ENCODE measurements around the gene RNLS.

RNLS gene

DNA sequence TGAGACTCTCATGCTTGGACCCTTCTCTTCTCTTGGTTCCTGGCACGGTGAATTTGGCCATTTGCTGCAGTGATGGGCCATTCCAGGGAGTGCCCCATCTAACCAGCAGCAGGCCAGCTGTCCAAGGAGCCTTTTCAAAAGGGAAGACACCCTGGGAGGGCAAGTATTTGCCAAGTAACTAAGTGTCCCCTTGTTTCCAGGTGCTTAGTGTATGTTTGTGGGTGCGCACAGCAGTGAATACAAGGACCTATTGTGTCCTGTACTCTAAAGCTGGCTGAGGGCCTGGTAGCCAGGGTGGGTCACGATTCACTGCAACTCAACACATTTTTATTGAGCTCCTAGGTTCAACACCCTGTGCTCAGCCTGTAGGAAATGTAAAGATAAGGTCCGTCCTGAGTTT lies 348.8 kb downstream of the RNLS start:
- Histone ChIP-seq H3K36me3 (ENCODE audit: control insufficient read depth in 2 of 2, insufficient read depth in 1 of 2, low read length in 2 of 2) (no peaks in the 10 kb centered on the region), H3K4me3 (ENCODE audit: low read depth, low read length) (no peak overlapping the region), H3K27ac (ENCODE audit: extremely low read depth, low read depth, low read length) (no peak overlapping the region), H3K4me1 (ENCODE audit: control insufficient read depth, insufficient read depth, low read length) (no peaks in the 10 kb centered on the region; the same call in 1 of the 2 replicates), H3K9me3 (ENCODE audit: control insufficient read depth, insufficient read depth, low read depth, low read length) (no peaks in the 10 kb centered on the region)
- TF ChIP-seq SETDB1 (IDR thresholded peaks at IDR 0.05; ENCODE audit: insufficient read length, low read length) (no peak), ZFHX2 (tag by site-specific recombination; conservative IDR thresholded peaks at IDR 0.05) (no peak), RBAK (tag by site-specific recombination; IDR thresholded peaks at IDR 0.05) (no peak), ZNF266 (tag by site-specific recombination; IDR thresholded peaks at IDR 0.05; ENCODE audit: low read depth) (no peak), ZFP41 (tag by site-specific recombination; IDR thresholded peaks at IDR 0.05; ENCODE audit: borderline replicate concordance) (no peak), ZNF473 (tag by site-specific recombination; IDR thresholded peaks at IDR 0.05) (no peak), ZNF707 (tag by site-specific recombination; IDR thresholded peaks at IDR 0.05) (no peak), EGR2 (tag by site-specific recombination; IDR thresholded peaks at IDR 0.05; ENCODE audit: low read depth) (no peak), ZNF76 (tag by site-specific recombination; IDR thresholded peaks at IDR 0.05; ENCODE audit: borderline replicate concordance, low read depth) (no peak), ZNF561 (tag by site-specific recombination; IDR thresholded peaks at IDR 0.05; ENCODE audit: borderline replicate concordance) (no peak), ZNF777 (tag by site-specific recombination; IDR thresholded peaks at IDR 0.05; ENCODE audit: borderline replicate concordance) (no peak), ZBTB21 (tag by site-specific recombination; IDR thresholded peaks at IDR 0.05) (no peak), MZF1 (tag by site-specific recombination; IDR thresholded peaks at IDR 0.05; ENCODE audit: borderline replicate concordance) (no peak), ZXDB (tag by site-specific recombination; IDR thresholded peaks at IDR 0.05) (no peak)
- CTCF ChIA-PET: no interaction called here
- POLR2A ChIA-PET: no interaction called here

GRCh38 chr10:88233870-88234269 lies 349.2 kb downstream of the RNLS start:
- POLR2A ChIA-PET: no interaction called here

More at GRCh38 chr10:88233870-88234269, 349.2 kb downstream of the RNLS start:
- no peaks in the 10 kb centered on the region for H3K9me3 ChIP-seq (ENCODE audit: control insufficient read depth, insufficient read depth, low read depth, low read length)
- H3K36me3 ChIP-seq (ENCODE audit: control insufficient read depth in 2 of 2, insufficient read depth in 1 of 2, low read length in 2 of 2): no peaks in the 10 kb centered on the region
- no peak for TF ChIP-seq ZBTB1 (tag by site-specific recombination; IDR thresholded peaks at IDR 0.05)
- no peak for TF ChIP-seq ZNF837 (tag by site-specific recombination; IDR thresholded peaks at IDR 0.05)
- TF ChIP-seq, protein P1, sequence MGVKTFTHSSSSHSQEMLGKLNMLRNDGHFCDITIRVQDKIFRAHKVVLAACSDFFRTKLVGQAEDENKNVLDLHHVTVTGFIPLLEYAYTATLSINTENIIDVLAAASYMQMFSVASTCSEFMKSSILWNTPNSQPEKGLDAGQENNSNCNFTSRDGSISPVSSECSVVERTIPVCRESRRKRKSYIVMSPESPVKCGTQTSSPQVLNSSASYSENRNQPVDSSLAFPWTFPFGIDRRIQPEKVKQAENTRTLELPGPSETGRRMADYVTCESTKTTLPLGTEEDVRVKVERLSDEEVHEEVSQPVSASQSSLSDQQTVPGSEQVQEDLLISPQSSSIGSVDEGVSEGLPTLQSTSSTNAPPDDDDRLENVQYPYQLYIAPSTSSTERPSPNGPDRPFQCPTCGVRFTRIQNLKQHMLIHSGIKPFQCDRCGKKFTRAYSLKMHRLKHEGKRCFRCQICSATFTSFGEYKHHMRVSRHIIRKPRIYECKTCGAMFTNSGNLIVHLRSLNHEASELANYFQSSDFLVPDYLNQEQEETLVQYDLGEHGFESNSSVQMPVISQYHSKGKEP (tag by site-specific recombination; IDR thresholded peaks at IDR 0.05): no peak
- TF ChIP-seq, protein P2, sequence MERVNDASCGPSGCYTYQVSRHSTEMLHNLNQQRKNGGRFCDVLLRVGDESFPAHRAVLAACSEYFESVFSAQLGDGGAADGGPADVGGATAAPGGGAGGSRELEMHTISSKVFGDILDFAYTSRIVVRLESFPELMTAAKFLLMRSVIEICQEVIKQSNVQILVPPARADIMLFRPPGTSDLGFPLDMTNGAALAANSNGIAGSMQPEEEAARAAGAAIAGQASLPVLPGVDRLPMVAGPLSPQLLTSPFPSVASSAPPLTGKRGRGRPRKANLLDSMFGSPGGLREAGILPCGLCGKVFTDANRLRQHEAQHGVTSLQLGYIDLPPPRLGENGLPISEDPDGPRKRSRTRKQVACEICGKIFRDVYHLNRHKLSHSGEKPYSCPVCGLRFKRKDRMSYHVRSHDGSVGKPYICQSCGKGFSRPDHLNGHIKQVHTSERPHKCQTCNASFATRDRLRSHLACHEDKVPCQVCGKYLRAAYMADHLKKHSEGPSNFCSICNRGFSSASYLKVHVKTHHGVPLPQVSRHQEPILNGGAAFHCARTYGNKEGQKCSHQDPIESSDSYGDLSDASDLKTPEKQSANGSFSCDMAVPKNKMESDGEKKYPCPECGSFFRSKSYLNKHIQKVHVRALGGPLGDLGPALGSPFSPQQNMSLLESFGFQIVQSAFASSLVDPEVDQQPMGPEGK (tag by site-specific recombination; IDR thresholded peaks at IDR 0.05): no peak
- no peak for TF ChIP-seq ZNF449 (tag by site-specific recombination; IDR thresholded peaks at IDR 0.05)
- no peak for TF ChIP-seq GLI4 (tag by site-specific recombination; IDR thresholded peaks at IDR 0.05)
- TF ChIP-seq, protein P3, sequence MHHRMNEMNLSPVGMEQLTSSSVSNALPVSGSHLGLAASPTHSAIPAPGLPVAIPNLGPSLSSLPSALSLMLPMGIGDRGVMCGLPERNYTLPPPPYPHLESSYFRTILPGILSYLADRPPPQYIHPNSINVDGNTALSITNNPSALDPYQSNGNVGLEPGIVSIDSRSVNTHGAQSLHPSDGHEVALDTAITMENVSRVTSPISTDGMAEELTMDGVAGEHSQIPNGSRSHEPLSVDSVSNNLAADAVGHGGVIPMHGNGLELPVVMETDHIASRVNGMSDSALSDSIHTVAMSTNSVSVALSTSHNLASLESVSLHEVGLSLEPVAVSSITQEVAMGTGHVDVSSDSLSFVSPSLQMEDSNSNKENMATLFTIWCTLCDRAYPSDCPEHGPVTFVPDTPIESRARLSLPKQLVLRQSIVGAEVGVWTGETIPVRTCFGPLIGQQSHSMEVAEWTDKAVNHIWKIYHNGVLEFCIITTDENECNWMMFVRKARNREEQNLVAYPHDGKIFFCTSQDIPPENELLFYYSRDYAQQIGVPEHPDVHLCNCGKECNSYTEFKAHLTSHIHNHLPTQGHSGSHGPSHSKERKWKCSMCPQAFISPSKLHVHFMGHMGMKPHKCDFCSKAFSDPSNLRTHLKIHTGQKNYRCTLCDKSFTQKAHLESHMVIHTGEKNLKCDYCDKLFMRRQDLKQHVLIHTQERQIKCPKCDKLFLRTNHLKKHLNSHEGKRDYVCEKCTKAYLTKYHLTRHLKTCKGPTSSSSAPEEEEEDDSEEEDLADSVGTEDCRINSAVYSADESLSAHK (tag by site-specific recombination; IDR thresholded peaks at IDR 0.05): no peak
- no peak for TF ChIP-seq ZNF785 (tag by site-specific recombination; IDR thresholded peaks at IDR 0.05)
- no peak overlapping the region for H3K4me3 ChIP-seq (ENCODE audit: low read depth, low read length)
- H3K27ac ChIP-seq (ENCODE audit: extremely low read depth, low read depth, low read length): no peak overlapping the region
- H3K4me1 ChIP-seq (ENCODE audit: control insufficient read depth, insufficient read depth, low read length): no peaks in the 10 kb centered on the region; the same call in 1 of the 2 replicates
- CTCF ChIA-PET: no interaction called here
